Keratinocyte (primary cell): Measurements from ENCODE around the gene PCGF2.

Experiments used
- EZH2 ChIP-seq: IDR thresholded peaks from one replicate; pipeline ENCODE4 v1.6.1; 2012; ENCODE audit warnings: inconsistent platforms, mild to moderate bottlenecking, low read length, moderate library complexity
- TF ChIP-seq, protein P1 (sequence below), 3 experiments: IDR thresholded peaks in 1 of 3; conservative IDR thresholded peaks in 1 of 3; optimal IDR thresholded peaks in 1 of 3; 2 replicates in 2 of 3; 3 replicates in 1 of 3; pipeline versions ENCODE3 to v1.5.1; 2011; ENCODE audit warnings: low read length in 3 of 3, mild to moderate bottlenecking in 3 of 3, moderate library complexity in 2 of 3, control low read depth in 1 of 3, inconsistent platforms in 1 of 3; ENCODE audit not compliant: insufficient read depth in 2 of 3; ENCODE audit errors: extremely low read depth in 1 of 3

DNA sequence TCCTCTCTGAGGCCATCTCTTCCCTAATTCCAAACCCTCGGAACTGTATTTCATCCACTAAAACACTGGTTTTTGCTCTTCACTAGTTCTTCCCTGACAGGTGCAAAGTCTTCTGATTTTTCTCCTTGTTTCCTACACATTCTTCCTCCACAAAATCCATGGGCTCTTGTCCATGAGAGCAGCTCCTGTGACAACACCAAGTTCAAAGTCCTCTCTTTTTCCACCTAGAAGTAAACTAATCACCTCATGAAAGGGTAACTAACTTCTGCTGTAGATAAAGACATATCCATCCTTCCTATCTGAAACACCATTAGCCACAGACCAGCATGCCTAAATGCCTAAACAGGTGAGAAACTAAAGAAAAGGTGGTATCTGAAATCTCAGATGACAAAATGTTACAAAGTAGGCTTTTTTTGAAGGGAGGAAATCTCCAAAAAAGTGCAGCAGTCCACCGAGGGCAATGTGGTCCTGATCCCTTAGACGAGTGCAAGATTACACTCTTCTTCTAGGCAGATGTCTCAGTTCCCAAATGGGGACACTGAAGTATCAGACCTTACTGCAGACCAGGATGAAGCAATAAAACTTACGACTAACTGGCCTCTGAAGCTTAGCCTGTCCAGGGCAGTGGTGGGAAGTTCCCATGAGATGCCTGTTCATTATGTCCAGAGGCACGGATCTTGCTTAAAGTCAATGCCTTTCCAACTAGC lies 48.5 kb upstream of the PCGF2 start:
- TF ChIP-seq, protein P1, sequence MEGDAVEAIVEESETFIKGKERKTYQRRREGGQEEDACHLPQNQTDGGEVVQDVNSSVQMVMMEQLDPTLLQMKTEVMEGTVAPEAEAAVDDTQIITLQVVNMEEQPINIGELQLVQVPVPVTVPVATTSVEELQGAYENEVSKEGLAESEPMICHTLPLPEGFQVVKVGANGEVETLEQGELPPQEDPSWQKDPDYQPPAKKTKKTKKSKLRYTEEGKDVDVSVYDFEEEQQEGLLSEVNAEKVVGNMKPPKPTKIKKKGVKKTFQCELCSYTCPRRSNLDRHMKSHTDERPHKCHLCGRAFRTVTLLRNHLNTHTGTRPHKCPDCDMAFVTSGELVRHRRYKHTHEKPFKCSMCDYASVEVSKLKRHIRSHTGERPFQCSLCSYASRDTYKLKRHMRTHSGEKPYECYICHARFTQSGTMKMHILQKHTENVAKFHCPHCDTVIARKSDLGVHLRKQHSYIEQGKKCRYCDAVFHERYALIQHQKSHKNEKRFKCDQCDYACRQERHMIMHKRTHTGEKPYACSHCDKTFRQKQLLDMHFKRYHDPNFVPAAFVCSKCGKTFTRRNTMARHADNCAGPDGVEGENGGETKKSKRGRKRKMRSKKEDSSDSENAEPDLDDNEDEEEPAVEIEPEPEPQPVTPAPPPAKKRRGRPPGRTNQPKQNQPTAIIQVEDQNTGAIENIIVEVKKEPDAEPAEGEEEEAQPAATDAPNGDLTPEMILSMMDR (optimal IDR thresholded peaks at IDR 0.05 in 1 of 3, IDR thresholded peaks at IDR 0.05 in 1 of 3, conservative IDR thresholded peaks at IDR 0.05 in 1 of 3; ENCODE audit: extremely low read depth in 1 of 3, insufficient read depth in 2 of 3, low read length in 3 of 3), result no peak
- TF ChIP-seq EZH2, result no peak
